Measurements from ENCODE around the gene ENO2.

ENO2 gene

GRCh38 chr12:6914947-6915788, 788 bp downstream of the ENO2 start:
- DNase-seq: no peak

GRCh38 chr12:6915789-6916285, 1.5 kb downstream of the ENO2 start:
- DNase-seq: no peak

GRCh38 chr12:6916426-6917200, 2.2 kb downstream of the ENO2 start:
- DNase-seq: no peak

GRCh38 chr12:6917491-6918231, 3.3 kb downstream of the ENO2 start:
- no peak for DNase-seq

GRCh38 chr12:6919588-6919987, 5.2 kb downstream of the ENO2 start:
- DNase-seq: no peak

- DNase-seq: no peak
Measured at GRCh38 chr12:6921539-6921938, 7.2 kb downstream of the ENO2 start.

GRCh38 chr12:6921996-6922946, 7.9 kb downstream of the ENO2 start:
- no peak for DNase-seq

GRCh38 chr12:6923003-6923732, 8.8 kb downstream of the ENO2 start:
- no peak for DNase-seq

- no peak for DNase-seq
Measured at GRCh38 chr12:6923851-6924250, 9.5 kb downstream of the ENO2 start.

- DNase-seq: no peak
Measured at GRCh38 chr12:6925239-6925539, 10.8 kb downstream of the ENO2 start.

GRCh38 chr12:6925540-6926279, 11.3 kb downstream of the ENO2 start:
- DNase-seq: no peak

- DNase-seq: peak; percentile 51
Measured at GRCh38 chr12:6927379-6928021, 13.1 kb downstream of the ENO2 start, which contains the start of gene ATN1. ATN1 (plus strand) TSS chr12:6927959; CDS start chr12:6934002, 6,043 bp downstream.

- no peak for DNase-seq
Measured at GRCh38 chr12:6928022-6928702, 13.8 kb downstream of the ENO2 start.

- no peak for DNase-seq
Measured at GRCh38 chr12:6928703-6929407, 14.5 kb downstream of the ENO2 start.

GRCh38 chr12:6929466-6930452, 15.4 kb downstream of the ENO2 start:
- no peak for DNase-seq

GRCh38 chr12:6932766-6933165, 18.4 kb downstream of the ENO2 start:
- no peak for DNase-seq

- no peak for DNase-seq
Measured at GRCh38 chr12:6934110-6934509, 19.7 kb downstream of the ENO2 start.

Measured in activated CD8-positive, alpha-beta memory T cell treated with anti-CD3 and anti-CD28 coated beads, Interleukin-2, amount 50 U/mL, for 4 hours (primary cell).